ENCODE measurements around the gene MAP3K20. TPM values are rescaled to one million over a fixed set of nuclear protein-coding genes. Genes with fewer than 3 reads are reported as not detected.

Gene MAP3K20
- total RNA-seq, result 10 to 100 TPM; 24.1 to 34.5 (median 25.6) TPM

DNA sequence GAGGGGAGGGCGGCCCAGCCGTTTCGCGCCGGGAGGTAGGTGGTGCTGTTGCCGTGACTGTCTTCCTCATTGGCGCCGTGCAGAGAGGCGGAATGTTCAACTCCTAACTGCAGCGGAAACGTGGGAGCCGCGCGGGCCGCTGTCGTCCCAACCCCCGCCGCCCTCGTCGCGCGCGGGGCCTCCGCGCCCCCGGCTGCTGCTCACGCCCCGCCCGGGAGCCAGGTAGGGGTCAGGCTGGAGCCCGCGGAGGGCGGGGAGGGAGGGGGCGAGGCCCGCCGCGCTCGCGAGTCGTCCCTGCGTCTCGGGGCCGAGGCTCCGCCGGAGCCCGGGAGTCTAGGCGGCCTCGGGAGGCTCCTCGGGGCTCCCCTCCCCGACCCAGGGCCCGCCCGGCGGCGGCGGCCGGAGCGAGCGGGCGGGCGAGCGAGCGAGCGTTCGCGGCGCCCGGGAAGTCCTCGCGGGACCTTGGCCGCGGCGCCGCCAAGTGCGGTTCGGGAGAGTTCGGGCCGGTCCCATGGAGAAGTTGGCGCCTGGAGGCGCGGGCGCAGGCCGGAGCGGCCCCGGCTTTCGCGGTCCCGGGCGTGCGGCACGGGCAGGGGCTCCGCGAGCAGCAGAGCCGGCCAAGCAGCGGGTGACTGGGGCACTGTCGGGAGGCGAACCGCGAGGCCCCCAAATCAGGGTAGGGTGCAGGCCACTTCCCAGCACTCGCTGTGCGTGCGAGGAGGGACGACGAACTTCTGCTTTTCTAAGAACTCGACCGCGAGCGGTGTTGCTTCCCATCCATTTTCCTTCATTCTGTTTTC, at the start of gene MAP3K20:
MAP3K20 (plus strand) TSS at position 66 of the 800 bp plus-strand sequence. CDS start 15,186 bp downstream, outside the sequence.
- DNase-seq, result peak; percentile 75 to 77
- Histone ChIP-seq H3K27ac (peak within 1 kb of the TSS; percentile 87 to 96 (median 94)), H3K4me1 (peaks cover 6 to 9% of the 10 kb centered on the region in 2 donors), H3K9me3 (no peaks in the 10 kb centered on the region), H3K27me3 (no peaks in the 10 kb centered on the region), H3K4me3 (replicated peaks in 1 of 3) (peak within 1 kb of the TSS; percentile 17 to 57 (median 41)), H3K36me3 (no peaks in the 10 kb centered on the region)
- TF ChIP-seq, protein P1, sequence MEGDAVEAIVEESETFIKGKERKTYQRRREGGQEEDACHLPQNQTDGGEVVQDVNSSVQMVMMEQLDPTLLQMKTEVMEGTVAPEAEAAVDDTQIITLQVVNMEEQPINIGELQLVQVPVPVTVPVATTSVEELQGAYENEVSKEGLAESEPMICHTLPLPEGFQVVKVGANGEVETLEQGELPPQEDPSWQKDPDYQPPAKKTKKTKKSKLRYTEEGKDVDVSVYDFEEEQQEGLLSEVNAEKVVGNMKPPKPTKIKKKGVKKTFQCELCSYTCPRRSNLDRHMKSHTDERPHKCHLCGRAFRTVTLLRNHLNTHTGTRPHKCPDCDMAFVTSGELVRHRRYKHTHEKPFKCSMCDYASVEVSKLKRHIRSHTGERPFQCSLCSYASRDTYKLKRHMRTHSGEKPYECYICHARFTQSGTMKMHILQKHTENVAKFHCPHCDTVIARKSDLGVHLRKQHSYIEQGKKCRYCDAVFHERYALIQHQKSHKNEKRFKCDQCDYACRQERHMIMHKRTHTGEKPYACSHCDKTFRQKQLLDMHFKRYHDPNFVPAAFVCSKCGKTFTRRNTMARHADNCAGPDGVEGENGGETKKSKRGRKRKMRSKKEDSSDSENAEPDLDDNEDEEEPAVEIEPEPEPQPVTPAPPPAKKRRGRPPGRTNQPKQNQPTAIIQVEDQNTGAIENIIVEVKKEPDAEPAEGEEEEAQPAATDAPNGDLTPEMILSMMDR (IDR thresholded peaks at IDR 0.05), result peak in 3 of 6 experiments; percentile 44 to 62 (median 52)
- peak; percentile 37 to 76 for TF ChIP-seq POLR2A (IDR thresholded peaks at IDR 0.05)
- WGBS, 2 donors, result 0 to 1% methylated on average over 9 to 22 of the region's 106 CpGs
- intact Hi-C loops (cut with DNase I), result loop anchor here (10.0 kb wide), 1 partner anchor 139 kb away; no protein-coding TSS in a partner anchor

DNA sequence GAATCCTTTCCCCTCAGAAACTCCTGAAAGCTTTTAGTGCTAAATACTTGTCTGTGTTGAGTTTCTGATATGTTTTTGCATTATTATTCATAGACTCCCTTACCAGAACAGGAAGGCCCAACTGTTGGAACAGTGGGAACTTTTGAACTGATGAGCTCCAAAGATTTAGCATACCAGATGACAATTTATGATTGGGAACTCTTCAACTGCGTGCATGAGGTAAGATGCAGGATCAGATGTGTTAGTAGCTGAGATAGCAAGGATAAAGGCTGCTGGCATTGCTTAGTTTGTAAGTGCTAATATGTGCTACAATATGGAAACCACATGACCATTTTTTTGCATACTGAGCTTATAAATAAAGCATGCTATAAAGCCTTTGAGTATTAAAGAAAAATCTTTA, 49.2 kb upstream of the MAP3K20 start:
- Histone ChIP-seq H3K4me1 (peaks cover 0 to 14% of the 10 kb centered on the region in 2 donors), H3K27ac (no peak overlapping the region), H3K27me3 (no peaks in the 10 kb centered on the region), H3K9me3 (no peaks in the 10 kb centered on the region), H3K36me3 (no peaks in the 10 kb centered on the region), H3K4me3 (replicated peaks in 1 of 3) (no peak overlapping the region)
- intact Hi-C loops (cut with DNase I), result loop anchor here (5.0 to 10.0 kb wide), 2 partner anchors 186 to 222 kb away; no protein-coding TSS in a partner anchor
- WGBS, 2 donors, result 97 to 100% methylated on average over 1 of the region's 1 CpG
- no peak for DNase-seq
- TF ChIP-seq POLR2A (IDR thresholded peaks at IDR 0.05), result no peak
- TF ChIP-seq, protein P1 (IDR thresholded peaks at IDR 0.05), result no peak

DNA sequence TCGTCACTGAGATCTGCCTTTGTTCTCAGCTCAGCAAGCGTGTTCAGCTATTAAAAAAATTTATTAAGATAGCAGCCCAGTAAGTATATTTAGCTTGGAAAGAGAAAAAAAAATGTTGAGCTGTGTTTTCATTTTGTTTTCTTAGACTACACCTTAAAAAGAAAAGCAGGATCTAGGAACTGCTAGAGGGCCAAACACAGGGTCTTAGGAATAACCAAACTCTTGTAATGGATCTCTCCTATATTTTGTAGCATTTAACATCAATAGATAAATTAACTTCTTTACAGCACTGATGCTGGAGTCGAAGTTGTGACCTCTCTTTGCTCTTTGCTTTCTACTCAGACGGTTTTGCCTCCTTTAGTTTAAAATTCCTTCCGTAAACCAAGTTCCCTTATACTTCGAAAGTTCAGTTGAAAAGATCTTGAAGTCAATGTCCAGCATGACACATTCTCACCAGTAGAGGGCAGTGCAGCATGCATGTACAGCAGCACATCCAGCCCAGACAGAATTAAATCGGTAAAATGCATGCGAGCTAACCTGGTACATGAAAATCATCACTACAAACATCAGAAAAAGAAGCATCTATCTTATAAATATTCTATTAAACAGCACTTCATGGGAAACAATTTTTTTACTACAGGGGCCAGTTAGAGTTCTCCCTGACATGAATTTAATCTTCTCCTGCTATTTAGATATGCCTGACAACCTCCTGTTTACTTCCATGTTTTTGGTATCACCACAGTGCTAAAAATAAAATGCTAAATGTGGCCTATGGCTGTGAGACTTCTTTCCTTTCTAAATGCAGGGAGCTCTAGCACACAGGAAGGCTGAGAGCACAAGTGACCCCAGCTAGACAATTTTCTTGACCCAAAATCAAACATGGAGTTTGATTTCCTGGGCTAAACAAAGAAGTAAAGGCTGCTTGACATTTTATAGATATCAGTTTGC, 48.2 kb upstream of the MAP3K20 start:
- no peak overlapping the region for H3K4me3 ChIP-seq (replicated peaks in 1 of 3)
- WGBS, 2 donors, result 26 to 27% methylated on average over 8 of the region's 8 CpGs

DNA sequence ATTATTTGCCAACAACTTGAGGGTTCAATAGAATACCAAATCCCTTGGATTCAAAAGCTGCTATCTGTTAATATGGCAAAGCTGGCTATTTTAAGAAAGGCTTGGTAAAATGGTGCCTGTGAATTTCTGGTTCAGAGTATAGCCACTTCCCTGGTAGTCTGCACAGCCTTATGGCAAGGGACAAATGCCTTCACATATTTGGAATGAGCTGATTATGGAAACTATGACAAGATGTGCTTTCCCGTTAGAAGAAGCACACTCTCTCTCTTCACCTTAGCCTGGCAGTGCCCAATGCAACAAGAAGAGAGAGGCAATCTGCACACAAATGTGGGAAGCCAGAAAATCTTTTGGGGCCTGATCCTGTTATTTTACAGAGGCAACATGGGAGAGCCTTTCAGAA, 47.5 kb upstream of the MAP3K20 start:
- Histone ChIP-seq H3K36me3 (no peaks in the 10 kb centered on the region), H3K4me1 (peaks cover 0 to 14% of the 10 kb centered on the region in 2 donors), H3K4me3 (replicated peaks in 1 of 3) (no peak overlapping the region), H3K27me3 (no peaks in the 10 kb centered on the region), H3K9me3 (no peaks in the 10 kb centered on the region), H3K27ac (no peak overlapping the region)
- WGBS, 2 donors, result 79 to 84% methylated on average over 1 of the region's 1 CpG
- DNase-seq, result no peak
- TF ChIP-seq, protein P1 (IDR thresholded peaks at IDR 0.05), result no peak
- no peak for TF ChIP-seq POLR2A (IDR thresholded peaks at IDR 0.05)
- intact Hi-C loops (cut with DNase I), result loop anchor here (5.0 to 10.0 kb wide), 2 partner anchors 184 to 223 kb away; no protein-coding TSS in a partner anchor

More for the DNA sequence above, 48.2 kb upstream of the MAP3K20 start:
- Histone ChIP-seq H3K4me1 (peaks cover 0 to 14% of the 10 kb centered on the region in 2 donors), H3K9me3 (no peaks in the 10 kb centered on the region), H3K36me3 (no peaks in the 10 kb centered on the region), H3K27ac (peak overlapping the region in 2 of 3 donors; percentile 41), H3K27me3 (no peaks in the 10 kb centered on the region)
- DNase-seq, result peak; percentile 88 to 91
- intact Hi-C loops (cut with DNase I), result loop anchor here (5.0 to 10.0 kb wide), 2 partner anchors 185 to 223 kb away; no protein-coding TSS in a partner anchor
- TF ChIP-seq, protein P1 (IDR thresholded peaks at IDR 0.05), result peak; percentile 78 to 98 (median 93)
- no peak for TF ChIP-seq POLR2A (IDR thresholded peaks at IDR 0.05)

Data from thyroid gland (tissue), 4 donors.